ENCODE data around the gene ENGASE.
A peak's percentile ranks its signal among the peaks of the same experiment; 100 is the strongest.

GRCh38 chr17:79045842-79046196 lies 28.8 kb upstream of the ENGASE start:
- TF ChIP-seq CTCF (IDR thresholded peaks at IDR 0.05) (peak in 1 of 3 donors; percentile 57), POLR2A (IDR thresholded peaks at IDR 0.05) (no peak)

Measured in lower leg skin (tissue), 3 donors.